B cell (primary cell): ENCODE results near the gene TNN. TPM values are rescaled to one million over a fixed set of nuclear protein-coding genes. Genes with fewer than 3 reads are reported as not detected.
A peak's percentile ranks its signal among the peaks of the same experiment; 100 is the strongest.

Experiments used
- ATAC-seq: fragments of 200-7000 bp; cut with Tn5 transposase; one replicate; pipeline ENCODE4 v1.10.0; 2021; ENCODE audit warnings: low read depth, mild to moderate bottlenecking, moderate number of reproducible peaks, moderate library complexity
- CTCF ChIA-PET: fragments of 350-600 bp; sonication (Branson Sonifier 250); formaldehyde crosslinking; loops from one replicate; lab custom pipeline; 2021; ENCODE audit warnings: antibody characterized with exemption, inconsistent platforms; lab: Charles Lee
- POLR2A ChIA-PET: fragments of 350-600 bp; sonication (Branson Sonifier 250); formaldehyde crosslinking; loops from one replicate; lab custom pipeline; 2021; ENCODE audit warnings: antibody characterized with exemption; lab: Charles Lee
- DNase-seq: peaks from one replicate; pipeline ENCODE4 v3.0.0; 2013
- H2AFZ ChIP-seq: 2 replicates; pipeline ENCODE4 v1.6.1; 2012; ENCODE audit warnings: mild to moderate bottlenecking, low read depth, low read length; ENCODE audit not compliant: insufficient read depth, poor library complexity, severe bottlenecking
- H3K27ac ChIP-seq, 2 donors: 1 replicate in 1 of 2; 2 replicates in 1 of 2; pipeline ENCODE4 v1.5.1; 2012 to 2013; ENCODE audit warnings: low read length in 2 of 2, mild to moderate bottlenecking in 2 of 2, moderate library complexity in 1 of 2
- H3K27me3 ChIP-seq, 4 experiments: fragments of 200-600 bp in 1 of 4; sonication (generic) in 1 of 4; replicated peaks in 1 of 4; 1 replicate in 2 of 4; 2 replicates in 2 of 4; pipeline versions ENCODE4 v1.6.1 to v1.7.0; 2013 to 2016; ENCODE audit warnings: low read length in 3 of 4, mild to moderate bottlenecking in 2 of 4, mixed read lengths in 1 of 4, moderate library complexity in 1 of 4; ENCODE audit not compliant: insufficient read depth in 4 of 4, control insufficient read depth in 3 of 4; ENCODE audit errors: control extremely low read depth in 1 of 4
- H3K36me3 ChIP-seq, 2 experiments: replicated peaks in 1 of 2; 1 replicate in 1 of 2; 2 replicates in 1 of 2; pipeline versions ENCODE4 v1.6.1 to v1.7.1; 2013; ENCODE audit warnings: low read length in 1 of 2; ENCODE audit not compliant: insufficient read depth in 2 of 2, control insufficient read depth in 1 of 2; ENCODE audit errors: control extremely low read depth in 1 of 2, extremely low read depth in 1 of 2
- H3K4me1 ChIP-seq, 2 donors: fragments of 200-600 bp in 1 of 2; sonication (generic) in 1 of 2; 1 replicate in 1 of 2; 2 replicates in 1 of 2; pipeline versions ENCODE4 v1.5.1 to v1.6.1; 2013 to 2017; ENCODE audit warnings: low read length in 2 of 2; ENCODE audit not compliant: control insufficient read depth in 2 of 2, insufficient read depth in 2 of 2
- H3K4me2 ChIP-seq: replicated peaks from 2 replicates; pipeline ENCODE3; 2012; ENCODE audit warnings: mild to moderate bottlenecking, low read depth, low read length; ENCODE audit not compliant: poor library complexity, severe bottlenecking
- H3K4me3 ChIP-seq, 5 experiments: fragments of 200-600 bp in 1 of 5; sonication (generic) in 1 of 5; 1 replicate in 3 of 5; 2 replicates in 2 of 5; pipeline versions ENCODE4 v1.5.1 to v1.7.0; 2011 to 2016; ENCODE audit warnings: low read length in 4 of 5, mild to moderate bottlenecking in 4 of 5, low read depth in 2 of 5, control low read depth in 1 of 5, moderate library complexity in 1 of 5; ENCODE audit not compliant: insufficient read depth in 1 of 5; ENCODE audit errors: control extremely low read depth in 1 of 5, extremely low read depth in 1 of 5
- H3K79me2 ChIP-seq: fragments of 200-600 bp; sonication (generic); one replicate; pipeline ENCODE4 v1.6.0; 2016; ENCODE audit warnings: low read length; ENCODE audit not compliant: control insufficient read depth, insufficient read depth
- H3K9ac ChIP-seq: fragments of 200-600 bp; sonication (generic); 2 replicates; pipeline ENCODE4 v1.6.1; 2017; ENCODE audit warnings: mild to moderate bottlenecking, low read length, moderate library complexity
- H3K9me3 ChIP-seq, 3 donors: one replicate each; pipeline versions ENCODE4 v1.6.1 to v1.7.1; 2013; ENCODE audit warnings: low read length in 2 of 3; ENCODE audit not compliant: control insufficient read depth in 2 of 3, insufficient read depth in 1 of 3; ENCODE audit errors: control extremely low read depth in 1 of 3
- H4K20me1 ChIP-seq: 2 replicates; pipeline ENCODE4 v1.6.0; 2012; ENCODE audit warnings: mild to moderate bottlenecking, low read length; ENCODE audit not compliant: insufficient read depth, control insufficient read depth, poor library complexity, severe bottlenecking
- H3K27ac Mint-ChIP-seq: one replicate; pipeline ENCODE4 v1.8.0; 2021; ENCODE audit warnings: mixed read lengths
- H3K27me3 Mint-ChIP-seq: one replicate; pipeline ENCODE4 v1.8.0; 2021; ENCODE audit warnings: mixed read lengths
- H3K4me1 Mint-ChIP-seq: one replicate; pipeline ENCODE4 v1.8.0; 2021; ENCODE audit warnings: mixed read lengths
- H3K4me3 Mint-ChIP-seq: one replicate; pipeline ENCODE4 v1.8.0; 2021; ENCODE audit warnings: mixed read lengths
- H3K9me3 Mint-ChIP-seq: one replicate; pipeline ENCODE4 v1.8.0; 2022; ENCODE audit warnings: mixed read lengths; ENCODE audit not compliant: insufficient read depth
- EZH2 ChIP-seq: IDR thresholded peaks from 2 replicates; pipeline ENCODE4 v1.6.1; 2012; ENCODE audit warnings: borderline replicate concordance, low read depth, mild to moderate bottlenecking, moderate library complexity, low read length; ENCODE audit not compliant: insufficient read depth, poor library complexity, severe bottlenecking
- WGBS: methylation state at CpG from one replicate; pipeline ENCODE4 v1.1.5; 2013; ENCODE audit warnings: missing lambda C conversion rate; ENCODE audit not compliant: insufficient coverage; 5-methylcytosine and 5-hydroxymethylcytosine counted together
- intact Hi-C: fragments of 100-400 bp; cut with micrococcal nuclease; formaldehyde crosslinking; loops from one replicate; pipeline ENCODE4 v1.10.0; 2022
- polyA plus RNA-seq: library from polyadenylated mRNA; depleted of rRNA; stranded (reverse); fragments of >200 nt; gene quantifications from 2 replicates; pipeline ENCODE4 v1.2.3, GENCODE V29; 2012
- total RNA-seq, 2 donors: library from RNA; stranded (reverse); fragments of 120-200 nt in 1 of 2; gene quantifications; 1 replicate in 1 of 2; 2 replicates in 1 of 2; pipeline versions ENCODE4 v1.2.3 to v1.2.4, GENCODE V29; 2013 to 2022
- TF ChIP-seq, protein P1 (sequence below): fragments of 200-600 bp; IDR thresholded peaks from one replicate; pipeline ENCODE4 v1.8.0; 2022; ENCODE audit warnings: antibody characterized with exemption, mild to moderate bottlenecking

TNN gene
- total and polyA plus RNA-seq, 2 donors (not counting 1 experiment from before 2014, with no cell fraction given): not detected

DNA sequence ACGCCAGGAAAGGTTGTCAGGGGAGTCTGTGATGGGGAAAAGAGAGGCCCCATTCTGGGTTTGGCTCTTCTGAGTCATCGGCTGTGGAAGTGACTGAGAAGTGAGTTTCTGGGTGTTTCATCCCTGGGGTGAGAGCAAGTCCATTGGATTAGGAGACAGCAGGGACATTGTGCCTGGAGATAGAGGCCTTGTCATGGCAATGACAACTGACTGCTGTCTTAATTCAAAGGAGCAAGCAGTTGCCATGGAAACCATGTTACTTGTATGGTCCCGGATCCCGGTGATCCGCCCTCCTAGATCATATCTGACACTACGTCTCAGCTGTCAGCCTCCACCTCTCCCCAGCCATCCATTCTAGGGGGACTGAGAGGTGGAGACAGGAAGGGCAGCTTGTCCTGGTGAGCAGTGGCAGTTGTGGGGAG, 90.5 kb downstream of the TNN start:
- Histone ChIP-seq H3K27ac (peak overlapping the region in 1 of 2 donors; percentile 34), H3K79me2 (no peaks in the 10 kb centered on the region), H3K4me3 (no peak overlapping the region), H4K20me1 (peaks cover 36% of the 10 kb centered on the region), H3K9ac (no peak overlapping the region), H3K4me1 (peaks cover 16 to 22% of the 10 kb centered on the region in 2 donors), H3K9me3 (no peaks in the 10 kb centered on the region), H3K4me2 (no peak overlapping the region), H3K36me3 (peaks cover 17 to 53% of the 10 kb centered on the region in 2 experiments), H3K27me3 (no peaks in the 10 kb centered on the region), H2AFZ (no peak overlapping the region)
- intact Hi-C loops: no loop called here
- 97% methylated on average over 2 of the region's 6 CpGs for WGBS
- ChIA-PET POLR2A (no interaction called here), CTCF (interaction anchor here (1.0 to 8.5 kb wide), 6 partner anchors 22 to 180 kb away, joined by 3 to 397 read pairs (median 4); no protein-coding TSS in a partner anchor)
- TF ChIP-seq EZH2: no peak
- TF ChIP-seq, protein P1, sequence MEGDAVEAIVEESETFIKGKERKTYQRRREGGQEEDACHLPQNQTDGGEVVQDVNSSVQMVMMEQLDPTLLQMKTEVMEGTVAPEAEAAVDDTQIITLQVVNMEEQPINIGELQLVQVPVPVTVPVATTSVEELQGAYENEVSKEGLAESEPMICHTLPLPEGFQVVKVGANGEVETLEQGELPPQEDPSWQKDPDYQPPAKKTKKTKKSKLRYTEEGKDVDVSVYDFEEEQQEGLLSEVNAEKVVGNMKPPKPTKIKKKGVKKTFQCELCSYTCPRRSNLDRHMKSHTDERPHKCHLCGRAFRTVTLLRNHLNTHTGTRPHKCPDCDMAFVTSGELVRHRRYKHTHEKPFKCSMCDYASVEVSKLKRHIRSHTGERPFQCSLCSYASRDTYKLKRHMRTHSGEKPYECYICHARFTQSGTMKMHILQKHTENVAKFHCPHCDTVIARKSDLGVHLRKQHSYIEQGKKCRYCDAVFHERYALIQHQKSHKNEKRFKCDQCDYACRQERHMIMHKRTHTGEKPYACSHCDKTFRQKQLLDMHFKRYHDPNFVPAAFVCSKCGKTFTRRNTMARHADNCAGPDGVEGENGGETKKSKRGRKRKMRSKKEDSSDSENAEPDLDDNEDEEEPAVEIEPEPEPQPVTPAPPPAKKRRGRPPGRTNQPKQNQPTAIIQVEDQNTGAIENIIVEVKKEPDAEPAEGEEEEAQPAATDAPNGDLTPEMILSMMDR: no peak
- Mint-ChIP-seq H3K27me3 (peaks cover 3% of the 10 kb centered on the region), H3K27ac (no peak overlapping the region), H3K4me1 (peaks cover 34% of the 10 kb centered on the region), H3K4me3 (no peak overlapping the region), H3K9me3 (no peaks in the 10 kb centered on the region)
- ATAC-seq: no peak
- DNase-seq: no peak

DNA sequence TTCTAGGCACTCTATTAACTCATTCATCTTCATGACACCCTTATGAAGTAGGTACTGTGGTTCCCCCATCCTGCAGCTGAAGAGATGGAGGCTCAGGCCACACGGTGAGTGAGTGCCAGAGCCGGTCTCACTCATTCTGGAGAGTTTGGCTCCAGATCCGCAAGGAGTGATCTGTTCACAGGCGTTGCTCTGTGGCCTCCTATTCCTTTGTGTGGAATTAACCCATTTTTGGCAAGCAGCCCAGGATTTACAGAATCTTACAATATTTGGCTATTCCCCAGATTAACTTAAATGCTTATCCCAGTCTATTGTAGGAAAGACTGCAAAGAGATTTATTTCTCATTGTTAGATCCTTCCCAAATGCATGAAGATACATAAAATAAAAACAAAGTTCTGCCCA, 95.3 kb downstream of the TNN start:
- H3K27ac Mint-ChIP-seq: peak overlapping the region; percentile 67
- DNase-seq (no peak), ATAC-seq (no peak)
- Histone ChIP-seq H2AFZ (no peak overlapping the region), H3K4me1 (no peaks in the 10 kb centered on the region), H3K4me3 (no peak overlapping the region), H3K27ac (peak overlapping the region in 1 of 2 donors; percentile 5), H3K9ac (no peak overlapping the region), H3K9me3 (no peaks in the 10 kb centered on the region), H3K79me2 (peaks cover 17% of the 10 kb centered on the region), H4K20me1 (peaks cover 76% of the 10 kb centered on the region), H3K36me3 (peaks cover 37 to 98% of the 10 kb centered on the region in 2 experiments), H3K4me2 (no peak overlapping the region), H3K27me3 (no peaks in the 10 kb centered on the region)
- H3K9me3 Mint-ChIP-seq: no peaks in the 10 kb centered on the region
- intact Hi-C loops: no loop called here
- TF ChIP-seq, protein P1: no peak
- no peak for TF ChIP-seq EZH2
- peaks cover 13% of the 10 kb centered on the region for H3K4me1 Mint-ChIP-seq
- ChIA-PET POLR2A (no interaction called here), CTCF (interaction anchor here (1.3 to 8.5 kb wide), 3 partner anchors 8 to 156 kb away, joined by 3 to 93 read pairs (median 16); no protein-coding TSS in a partner anchor)
- H3K4me3 Mint-ChIP-seq: no peak overlapping the region
- no peaks in the 10 kb centered on the region for H3K27me3 Mint-ChIP-seq
- 87% methylated on average over 3 of the region's 4 CpGs for WGBS
